A549 treated with AZD9567 at 1 μM for 4 hours (cell line): ENCODE measurements around the gene PRDM7. TPM values are rescaled to one million over a fixed set of nuclear protein-coding genes. Genes with fewer than 3 reads are reported as not detected.

Source experiments
- total RNA-seq: library from RNA; stranded (reverse); fragments of 200-300 nt; extraction: Qiagen RNA extraction; gene quantifications from 5 replicates; pipeline ENCODE4 v1.2.3, GENCODE V29; 2022; ENCODE audit not compliant: insufficient read depth

PRDM7 gene
- 0.06 TPM in 1 of 5 replicates, not detected in the others for total RNA-seq

GRCh38 chr16:90077240-90077756 is at the start of gene PRDM7:
PRDM7 (minus strand) TSS chr16:90077331; CDS start chr16:90075910, 1,421 bp downstream.

GRCh38 chr16:90018652-90019542 is 58.2 kb downstream of the PRDM7 start, which contains the start of gene DBNDD1:
DBNDD1 (minus strand) TSS chr16:90019456; CDS start chr16:90019341, 115 bp downstream.

Other genes starting within 250 kb of the PRDM7 start
- 4.9 to 8.5 TPM (median 8.2 TPM) in 5 replicates for gene SPIRE2, start 248.9 kb downstream of the PRDM7 start, total RNA-seq
- gene TCF25, start 203.7 kb downstream of the PRDM7 start, total RNA-seq: 42.7 to 87.2 TPM (median 85.1 TPM) in 5 replicates
- 4.6 to 7.8 TPM (median 7.0 TPM) in 5 replicates for gene MC1R, start 158.5 kb downstream of the PRDM7 start, total RNA-seq
- 242 to 323 TPM (median 295 TPM) in 5 replicates for gene TUBB3, start 154.0 kb downstream of the PRDM7 start, total RNA-seq
- gene DEF8, start 128.6 kb downstream of the PRDM7 start, total RNA-seq: 88.1 to 118 TPM (median 115 TPM) in 5 replicates
- 49.8 to 61.5 TPM (median 54.9 TPM) in 5 replicates for gene DBNDD1, start 57.9 kb downstream of the PRDM7 start, total RNA-seq